AG08395 (cell line): Measurements from ENCODE around the gene SP3.

Experiments used
- DNase-seq: peaks from one replicate; pipeline ENCODE4 v3.0.0; 2012; ENCODE audit warnings: mixed read lengths, low spot score

The SP3 gene

DNA sequence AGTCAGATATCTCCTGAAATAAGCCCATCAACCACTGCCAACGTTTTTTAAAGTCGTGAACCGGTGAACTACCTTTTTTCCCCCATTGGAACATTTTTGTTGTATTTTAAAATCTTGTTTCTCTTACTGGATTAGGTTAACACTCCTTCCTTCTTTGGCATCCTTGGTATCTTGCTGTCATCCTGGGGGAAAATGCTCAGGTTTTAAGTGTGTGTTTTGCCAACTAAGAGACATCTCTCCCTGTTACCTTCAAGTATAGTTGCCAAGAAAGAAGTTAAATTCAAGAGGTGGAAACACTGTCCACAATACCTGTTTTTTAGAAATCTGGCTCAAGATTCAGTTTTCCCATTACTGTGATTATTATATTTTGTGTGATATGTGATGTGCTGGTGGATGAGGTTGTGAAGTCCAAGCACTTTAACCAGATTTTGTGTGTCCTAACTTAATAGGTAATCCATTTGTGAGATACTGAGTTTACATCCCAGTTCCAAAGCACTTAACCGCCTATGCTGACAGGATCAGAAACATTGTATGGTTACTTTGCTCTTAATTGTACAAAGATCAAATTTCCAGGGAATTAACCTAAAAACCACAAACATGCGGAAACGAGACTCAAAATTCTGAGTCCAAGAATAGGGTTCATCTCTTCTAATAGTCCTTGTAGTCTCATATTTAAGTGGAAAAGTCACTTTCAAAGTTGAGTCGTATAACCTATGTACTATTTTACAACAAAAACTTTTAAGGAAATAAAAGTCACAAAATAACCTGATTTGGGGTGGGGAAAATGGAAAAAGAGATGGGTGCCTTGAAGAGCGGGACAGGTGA is 1.3 kb upstream of the SP3 start:
- DNase-seq: no peak

DNA sequence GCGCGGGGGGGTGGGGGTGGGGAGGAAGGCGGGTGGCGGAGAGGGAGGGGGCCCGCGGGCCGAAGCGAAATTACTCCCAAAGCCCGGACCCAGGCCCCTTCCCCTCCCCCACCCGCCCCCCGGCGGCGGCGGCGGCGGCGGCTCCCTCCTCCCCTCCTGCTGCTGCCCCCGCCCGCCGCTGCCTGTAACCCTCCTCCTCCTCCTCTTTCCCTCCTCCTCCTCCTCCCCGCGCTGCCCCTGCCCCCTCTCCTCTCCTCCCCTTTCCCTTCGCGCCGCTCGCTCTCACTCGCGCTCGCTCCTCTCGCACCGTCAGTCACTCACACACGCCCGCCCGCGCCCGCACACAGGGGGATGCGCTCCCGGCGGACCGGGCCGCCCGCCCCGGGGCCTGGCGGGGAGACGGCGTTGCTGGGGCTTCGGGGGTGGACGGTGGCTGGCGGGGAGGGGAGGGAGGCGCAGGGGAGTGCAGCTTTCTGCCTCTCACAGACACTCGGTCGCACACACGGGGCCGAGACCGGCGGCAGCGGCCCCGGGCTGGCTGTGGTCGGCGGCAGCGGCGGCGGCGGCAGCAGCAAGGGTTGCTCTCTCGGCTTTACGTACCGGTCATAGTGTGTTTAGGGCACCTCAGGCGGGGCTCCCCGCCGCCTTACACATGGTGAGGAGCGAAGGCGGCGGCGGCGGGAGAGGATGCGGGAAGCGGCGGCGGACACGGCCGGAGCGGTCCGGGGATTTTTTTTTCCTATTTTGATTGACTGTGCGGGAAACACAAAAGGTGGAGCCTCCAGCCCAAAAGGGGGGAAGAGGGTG is 405 bp downstream of the SP3 start:
- peak; percentile 76 for DNase-seq

DNA sequence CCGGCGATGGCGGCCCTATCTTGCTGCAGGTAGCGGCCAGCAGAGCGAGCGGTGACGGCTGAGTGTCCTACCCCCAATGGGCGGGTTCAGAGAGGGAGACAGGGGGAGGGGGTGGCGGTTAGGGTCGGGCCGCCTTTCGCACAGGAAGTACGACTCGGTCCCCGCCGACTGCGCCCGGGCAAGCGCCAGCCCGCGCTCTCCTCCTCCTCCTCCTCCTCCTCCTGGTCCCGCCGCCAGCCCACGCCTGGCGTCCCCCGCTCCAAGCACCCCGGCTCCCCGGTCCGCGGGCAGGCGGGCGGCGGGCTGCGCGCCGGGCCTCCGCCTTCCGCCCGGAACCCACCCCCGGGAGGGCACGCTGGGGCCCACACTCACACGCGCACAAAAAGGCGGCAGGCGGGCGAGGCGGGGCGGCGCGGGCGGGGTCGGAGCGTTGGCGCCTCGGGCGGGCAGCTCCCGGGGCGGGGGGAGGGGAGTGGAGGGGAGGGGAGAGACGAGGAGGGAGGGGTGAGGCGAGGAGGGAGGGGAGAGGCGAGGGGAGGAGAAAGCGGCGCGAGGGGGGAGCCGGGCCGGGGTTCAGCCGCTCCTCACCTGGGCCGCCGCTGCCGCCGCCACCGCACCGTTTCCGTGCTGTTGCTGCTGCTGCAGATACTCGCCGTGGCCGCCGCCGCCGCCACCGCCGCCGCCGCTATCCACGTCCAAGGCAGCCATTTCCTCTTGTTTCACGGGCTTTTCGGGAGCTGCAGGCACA is 1.2 kb downstream of the SP3 start:
- DNase-seq: peak; percentile 80

DNA sequence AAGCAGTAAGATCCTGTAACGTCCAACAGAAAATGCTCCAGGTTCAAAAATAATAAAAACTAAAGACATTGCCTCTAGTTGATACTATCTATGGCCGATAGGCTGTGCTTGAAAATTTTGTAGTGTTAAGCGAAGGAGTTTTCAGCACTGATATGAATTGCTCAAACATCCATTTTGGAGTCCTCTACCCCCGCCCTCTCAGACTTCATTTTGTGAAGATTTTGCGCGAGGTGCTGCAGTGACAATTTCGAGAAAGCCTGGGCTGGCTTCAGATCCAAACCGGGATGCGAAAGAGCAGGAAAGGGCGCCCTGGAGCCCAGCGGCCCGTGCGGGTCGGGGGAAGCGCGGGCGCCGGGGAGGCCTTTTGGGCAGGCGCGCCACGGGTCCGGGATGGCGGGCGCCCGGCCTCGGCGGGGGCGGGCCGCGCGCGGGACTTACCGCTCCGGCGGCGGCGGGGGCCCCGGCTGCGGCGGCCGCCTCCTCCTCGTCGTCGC is 1.8 kb downstream of the SP3 start:
- DNase-seq: peak; percentile 53

DNA sequence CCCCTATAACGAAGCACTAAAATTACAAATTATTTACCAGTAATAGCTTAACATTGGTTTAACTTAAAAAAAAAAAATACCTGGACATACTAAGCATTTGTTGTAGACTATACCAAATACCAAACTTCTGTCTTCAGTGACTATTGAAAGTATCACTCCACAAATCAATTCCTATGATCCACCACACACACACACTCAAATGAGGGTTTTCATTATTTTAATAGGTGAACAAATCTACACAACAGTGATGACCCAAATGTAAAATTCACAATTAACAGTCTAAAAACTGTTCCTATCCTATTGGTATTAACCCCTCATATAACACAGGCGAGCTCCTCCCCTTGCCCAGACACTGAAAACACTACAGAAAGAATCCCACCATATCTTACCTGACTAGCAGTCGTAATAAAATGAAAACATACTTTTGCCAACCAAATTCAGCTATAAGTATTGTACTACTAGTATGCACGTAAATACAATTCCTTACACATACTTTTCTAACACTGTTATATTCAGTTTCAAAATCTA is 2.5 kb downstream of the SP3 start:
- DNase-seq: no peak

DNA sequence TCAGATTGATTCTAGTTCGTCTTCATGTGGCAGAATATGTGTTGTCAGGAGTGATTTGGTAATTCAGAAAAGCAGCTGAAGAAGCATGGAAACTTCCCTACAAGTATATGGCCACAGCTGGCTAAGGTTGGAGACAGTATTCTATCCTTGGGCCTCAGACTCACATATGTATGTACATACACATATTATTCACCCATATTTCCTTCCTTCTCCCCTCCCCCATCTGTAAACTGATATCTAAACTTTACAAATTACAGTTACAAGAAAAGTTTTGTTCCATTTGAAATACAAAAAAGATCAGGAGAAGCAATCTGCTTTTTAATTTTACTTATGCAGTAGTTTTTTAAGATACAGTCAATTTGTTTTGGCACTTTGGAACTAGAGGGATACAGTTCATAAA is 3.1 kb downstream of the SP3 start:
- DNase-seq: no peak

DNA sequence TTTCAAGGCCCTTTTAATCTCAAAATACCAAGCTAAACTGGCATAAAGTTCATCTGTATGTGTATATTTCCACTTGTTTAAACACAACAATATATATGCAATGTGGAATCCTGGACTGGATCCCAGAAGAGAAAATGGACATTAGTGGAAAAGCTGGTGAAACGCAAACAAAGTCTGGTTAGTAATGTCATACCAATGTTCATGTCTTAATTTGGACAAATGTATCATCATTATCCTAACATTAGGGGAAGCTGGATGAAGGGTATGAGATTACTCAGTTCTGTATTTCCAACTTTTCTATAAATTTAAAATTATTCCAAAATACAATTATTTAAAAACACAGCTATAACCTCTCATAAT is 3.8 kb downstream of the SP3 start:
- DNase-seq: no peak

DNA sequence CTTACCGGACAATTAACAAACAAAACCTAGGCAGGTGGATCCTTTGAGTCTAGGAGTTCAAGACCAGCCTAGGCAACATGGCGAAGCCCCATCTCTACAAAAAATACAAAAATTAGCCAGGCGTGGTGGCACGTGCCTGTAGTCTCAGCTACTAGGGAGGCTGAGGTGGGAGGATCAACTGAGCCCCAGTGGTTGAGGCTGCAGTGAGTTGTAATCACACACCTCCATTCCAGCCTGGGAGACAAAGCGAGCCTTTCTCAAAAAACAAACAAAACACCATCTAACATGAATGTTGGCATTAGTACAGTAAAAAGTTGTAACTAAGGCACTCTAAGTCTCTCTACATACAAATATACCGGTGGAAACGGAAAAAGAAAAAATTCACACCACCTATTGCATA is 5.3 kb downstream of the SP3 start:
- no peak for DNase-seq

DNA sequence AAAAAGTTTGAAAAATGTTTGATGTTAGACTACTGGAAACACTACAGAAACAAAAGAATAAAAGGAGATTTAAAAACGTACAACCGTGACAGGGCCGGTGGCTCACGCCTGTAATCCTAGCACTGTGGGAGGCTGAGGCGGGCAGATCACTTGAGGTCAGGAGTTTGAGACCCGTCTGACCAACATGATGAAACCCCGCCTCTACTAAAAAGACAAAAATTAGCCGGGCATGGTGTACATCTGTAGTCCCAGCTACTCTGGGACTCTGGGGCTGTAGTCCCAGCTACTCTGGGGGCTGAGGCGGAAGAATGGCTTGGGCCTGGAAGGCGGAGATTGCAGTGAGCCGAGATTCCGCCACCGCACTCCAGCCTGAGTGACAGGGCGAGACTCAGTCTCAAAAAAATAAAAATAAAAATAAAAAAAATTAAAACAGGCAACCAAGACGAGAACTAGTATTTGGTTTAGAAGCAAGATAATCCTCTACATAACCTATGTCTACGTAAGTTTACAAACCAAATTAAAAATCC is 5.8 kb downstream of the SP3 start:
- no peak for DNase-seq

DNA sequence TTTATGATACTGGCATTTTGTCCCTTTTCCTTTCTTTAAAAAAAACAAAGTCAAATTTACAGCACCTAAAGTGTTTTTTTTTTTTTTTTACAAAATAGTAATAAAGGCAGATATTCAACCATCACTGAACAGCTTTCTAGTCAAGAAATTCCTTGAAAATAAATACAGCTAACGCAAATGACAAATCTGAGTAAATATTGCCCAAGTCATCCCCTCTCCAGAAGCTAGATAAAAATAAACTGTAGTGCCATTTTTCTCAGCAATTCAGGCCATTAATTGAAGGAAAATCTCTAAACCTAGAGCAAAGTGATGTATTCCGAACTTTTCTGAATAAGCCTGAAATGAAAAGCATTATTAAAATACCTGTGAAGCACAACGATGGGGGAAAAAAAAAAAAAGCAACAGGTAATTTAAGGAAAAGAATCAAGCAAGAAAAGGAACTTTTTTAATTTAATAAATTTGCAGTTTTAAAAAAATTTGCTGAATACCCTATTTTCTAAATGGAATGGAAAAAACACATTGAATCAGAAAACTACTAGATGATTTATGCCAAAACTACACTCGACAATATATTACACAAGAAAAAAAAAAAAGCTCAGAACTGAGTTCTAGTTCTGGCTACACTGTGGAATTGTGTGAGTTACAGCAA is 6.9 kb downstream of the SP3 start:
- DNase-seq: no peak

DNA sequence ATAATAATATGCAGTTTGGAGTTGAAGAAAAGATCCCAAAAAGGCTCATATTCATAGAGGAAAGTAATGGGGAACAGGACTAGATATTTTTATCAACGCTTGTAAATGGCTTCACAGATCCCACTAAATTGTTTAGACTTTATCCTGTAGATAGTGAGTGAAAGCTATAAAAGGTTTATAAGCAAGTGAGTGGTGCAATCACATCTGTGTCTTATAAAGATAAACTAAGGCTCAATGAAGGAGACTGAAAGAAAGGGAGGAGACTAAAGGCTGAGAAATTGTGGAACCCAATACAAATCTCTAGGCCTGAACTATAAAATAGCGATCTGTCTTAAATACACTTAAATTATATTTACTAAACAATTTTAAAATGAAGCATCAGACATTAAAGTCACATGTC is 7.7 kb downstream of the SP3 start:
- DNase-seq: no peak

DNA sequence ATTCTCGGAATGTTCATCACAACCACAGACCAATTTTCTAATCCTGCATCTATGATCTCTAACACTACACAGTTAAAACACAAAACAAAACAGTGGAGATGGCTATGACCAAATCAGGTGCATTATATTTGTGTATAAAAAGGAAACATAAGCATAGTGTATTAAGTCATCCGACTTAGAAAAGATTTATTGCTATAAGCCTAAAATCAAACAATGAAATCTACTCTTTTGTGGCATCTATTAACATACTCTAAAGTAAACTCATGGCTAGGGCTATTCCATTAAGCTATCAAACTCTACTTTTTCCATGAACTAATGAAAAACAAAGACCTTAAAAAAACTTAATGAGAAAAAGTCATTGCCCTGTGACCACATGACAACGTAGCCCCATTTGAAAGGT is 8.7 kb downstream of the SP3 start:
- DNase-seq: no peak

DNA sequence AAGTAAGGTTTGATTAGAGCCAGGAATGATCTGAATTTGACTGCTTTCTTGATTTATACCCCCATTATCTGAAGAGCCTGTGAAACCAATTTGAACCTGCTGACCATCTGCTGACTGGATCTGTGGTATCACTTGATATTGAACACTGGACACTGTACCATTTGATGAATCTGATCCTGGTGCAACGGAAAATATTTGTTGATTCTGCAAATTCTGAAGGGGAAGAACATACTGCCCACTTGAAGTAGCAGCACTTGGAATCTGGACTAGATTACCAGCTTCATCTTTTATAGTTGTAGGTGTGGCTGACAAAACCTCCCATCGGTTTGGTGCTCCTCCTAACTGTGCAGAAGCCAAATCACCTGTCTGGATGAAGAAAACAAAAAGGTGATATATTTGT is 9.3 kb downstream of the SP3 start:
- DNase-seq: no peak

DNA sequence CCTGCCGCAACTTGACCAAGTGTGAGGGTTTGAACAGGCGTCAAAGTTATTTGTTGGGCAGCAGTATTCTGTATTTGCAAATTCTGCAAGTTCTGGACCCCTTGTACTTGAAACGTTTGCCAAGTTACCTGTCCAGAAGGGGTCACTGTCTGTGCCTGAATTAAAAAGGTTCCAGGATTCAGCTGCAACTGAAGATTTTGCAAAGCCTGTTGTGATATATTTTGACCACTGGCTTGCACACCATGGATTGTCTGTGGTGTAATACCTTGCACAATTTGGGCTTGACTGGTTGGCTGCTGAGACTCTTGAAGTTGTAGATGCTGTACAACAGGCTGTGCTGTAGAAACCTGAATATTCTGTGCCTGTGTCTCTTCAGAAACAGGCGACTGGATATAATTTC is 10.2 kb downstream of the SP3 start:
- no peak for DNase-seq

DNA sequence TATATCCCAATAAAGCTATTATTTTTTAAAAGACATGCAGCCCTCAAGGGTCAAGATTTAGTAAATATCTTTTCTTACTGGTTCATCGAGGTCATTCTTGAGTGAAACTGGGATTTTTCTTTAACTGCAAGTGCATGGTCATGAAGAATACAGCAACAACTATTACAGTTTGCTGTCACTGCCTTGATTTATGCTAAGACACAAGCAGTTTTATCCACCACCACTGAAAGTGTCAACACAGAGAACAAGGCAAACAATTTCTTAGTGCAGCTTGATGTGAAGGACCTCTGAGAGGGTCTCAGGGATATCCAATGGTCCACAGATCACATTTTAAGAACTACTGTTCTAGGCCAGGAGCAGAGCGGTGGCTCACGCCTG is 12.1 kb downstream of the SP3 start:
- DNase-seq: no peak

DNA sequence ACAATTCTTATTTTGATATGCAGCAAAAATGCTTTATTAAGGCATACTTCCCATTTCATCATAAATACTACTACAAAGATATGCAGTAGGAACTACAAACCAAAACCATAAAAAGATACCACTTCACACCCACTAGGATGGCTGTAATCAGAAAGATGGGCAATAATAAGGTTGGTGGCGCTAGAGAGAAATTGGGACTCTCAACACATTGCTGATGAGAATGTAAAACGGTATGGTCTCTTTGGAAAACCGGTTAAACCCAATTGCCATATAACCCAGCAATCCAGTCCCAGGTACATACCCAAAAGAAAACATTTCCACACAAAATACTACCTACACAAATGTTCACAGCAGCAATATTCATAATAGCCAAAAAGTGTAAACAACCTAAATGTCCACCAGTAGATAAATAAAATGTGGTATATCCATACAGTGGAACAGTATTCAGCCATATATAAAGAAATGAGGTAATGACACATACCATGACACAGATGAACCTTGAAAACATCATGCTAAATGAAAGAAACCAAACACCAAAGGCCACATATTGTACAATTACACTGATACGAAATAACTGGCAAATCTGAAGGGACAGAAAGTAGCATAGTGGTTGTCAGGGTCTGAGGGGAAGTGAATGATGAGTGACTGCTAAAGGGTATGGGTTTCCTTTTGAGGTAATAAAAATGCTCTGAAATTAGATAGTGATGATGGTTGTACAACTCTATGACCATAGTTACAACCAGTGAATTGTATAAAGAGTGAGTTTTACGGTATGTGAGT is 12.7 kb downstream of the SP3 start:
- DNase-seq: no peak

DNA sequence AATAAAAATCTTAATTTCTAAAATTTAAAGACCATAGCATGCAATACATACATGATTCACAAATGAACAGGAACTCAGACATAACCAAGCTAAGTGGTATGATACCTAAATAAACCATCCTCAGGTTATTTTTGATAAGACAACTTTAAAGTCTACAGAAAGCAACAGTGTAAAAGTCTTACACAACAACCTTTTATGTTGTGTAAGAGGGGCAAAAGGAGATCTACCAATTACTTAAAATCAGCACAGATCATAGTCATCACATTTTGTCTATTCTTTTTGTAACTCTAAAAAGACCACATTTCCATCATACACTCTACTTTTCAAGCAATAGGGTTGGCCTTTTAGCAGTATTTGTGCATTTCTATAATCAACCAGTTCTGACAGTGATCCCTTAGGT is 16.3 kb downstream of the SP3 start:
- DNase-seq: no peak

DNA sequence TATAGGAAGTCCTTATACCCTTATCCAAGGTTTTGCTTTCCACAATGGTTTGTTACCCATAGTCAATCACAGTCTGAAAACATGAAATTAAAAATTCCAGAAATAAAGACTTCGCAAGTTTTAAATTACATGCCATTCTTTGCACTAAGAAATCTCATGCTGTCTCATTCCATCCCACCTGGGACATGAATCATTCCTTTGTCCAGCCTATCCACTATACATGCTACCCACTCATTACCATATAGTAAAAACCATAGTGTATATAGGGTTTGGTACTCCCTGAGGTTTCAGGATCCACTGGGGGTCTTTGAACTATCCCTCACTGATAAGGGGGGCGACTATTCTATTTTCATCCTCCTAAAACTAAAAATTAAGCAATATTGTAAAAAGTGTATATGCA is 17.0 kb downstream of the SP3 start:
- DNase-seq: no peak

DNA sequence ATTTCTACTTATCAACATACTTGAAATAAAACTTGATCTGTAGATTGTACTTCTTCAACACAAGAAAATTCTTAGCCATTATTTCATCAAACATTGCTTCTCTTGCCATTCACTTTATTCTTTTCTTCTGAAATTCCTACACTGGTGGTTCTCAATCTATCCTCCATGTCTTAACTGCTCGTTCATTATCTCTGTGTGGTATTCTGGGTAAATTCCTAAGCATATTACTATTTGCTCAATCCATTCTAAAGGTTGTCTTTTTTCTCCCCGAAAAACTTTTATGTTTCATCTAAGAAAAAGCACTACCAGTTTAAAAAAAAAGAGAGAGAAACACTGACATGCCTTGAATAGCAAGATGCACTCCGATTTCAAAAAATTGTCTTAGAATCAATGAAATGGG is 18.0 kb downstream of the SP3 start:
- DNase-seq: no peak

DNA sequence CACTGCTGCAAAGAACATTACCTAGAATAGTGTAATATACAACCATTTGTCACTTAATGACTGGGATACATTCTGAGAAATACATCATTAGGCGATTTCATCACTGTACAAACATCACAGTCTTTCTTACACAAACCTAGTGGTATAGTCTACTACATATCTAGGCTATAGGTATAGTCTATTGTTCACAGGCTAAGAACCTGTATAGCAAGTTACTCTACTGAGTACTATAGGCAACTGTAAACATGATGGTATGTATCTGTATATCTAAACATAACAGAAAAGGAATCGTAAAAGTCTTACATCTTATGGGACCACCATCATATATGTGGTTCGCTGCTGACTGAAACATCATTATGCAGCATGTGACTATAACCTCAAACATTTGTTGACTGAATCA is 21.4 kb downstream of the SP3 start:
- DNase-seq: no peak
